Activated CD8-positive, alpha-beta memory T cell treated with anti-CD3 and anti-CD28 coated beads for 1 hour (primary cell): ENCODE measurements around the gene WDR93.

Experiments used
- DNase-seq, 2 donors: peaks; one replicate each; pipeline ENCODE4 v3.0.0-alpha.2; 2020; ENCODE audit warnings: low read depth in 1 of 2; ENCODE audit errors: extremely low read depth in 1 of 2

WDR93 gene

GRCh38 chr15:89747708-89748682, 57.4 kb downstream of the WDR93 start:
- DNase-seq: no peak

DNA sequence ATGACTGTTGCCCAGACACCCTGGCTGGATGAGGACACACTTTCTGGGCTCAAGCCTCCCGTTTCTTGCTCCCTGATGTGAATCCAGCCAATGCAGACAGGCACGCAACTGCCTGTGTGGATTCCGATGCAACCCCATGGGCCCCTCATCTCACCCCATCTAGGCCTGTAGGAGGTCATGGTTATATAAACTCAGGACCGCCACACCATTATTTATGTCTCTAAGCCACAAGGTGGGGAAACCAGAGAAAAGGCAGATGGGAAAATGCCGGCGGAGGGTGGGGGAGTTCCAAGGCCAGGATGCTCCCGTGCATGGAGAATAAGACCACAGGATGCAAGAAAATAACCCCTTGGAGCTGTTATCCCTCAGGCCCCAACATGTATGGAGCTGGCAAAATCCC, 58.4 kb downstream of the WDR93 start:
- DNase-seq: no peak

- DNase-seq: no peak
These were observed 58.9 kb downstream of the WDR93 start for GRCh38 chr15:89749526-89749925.

DNA sequence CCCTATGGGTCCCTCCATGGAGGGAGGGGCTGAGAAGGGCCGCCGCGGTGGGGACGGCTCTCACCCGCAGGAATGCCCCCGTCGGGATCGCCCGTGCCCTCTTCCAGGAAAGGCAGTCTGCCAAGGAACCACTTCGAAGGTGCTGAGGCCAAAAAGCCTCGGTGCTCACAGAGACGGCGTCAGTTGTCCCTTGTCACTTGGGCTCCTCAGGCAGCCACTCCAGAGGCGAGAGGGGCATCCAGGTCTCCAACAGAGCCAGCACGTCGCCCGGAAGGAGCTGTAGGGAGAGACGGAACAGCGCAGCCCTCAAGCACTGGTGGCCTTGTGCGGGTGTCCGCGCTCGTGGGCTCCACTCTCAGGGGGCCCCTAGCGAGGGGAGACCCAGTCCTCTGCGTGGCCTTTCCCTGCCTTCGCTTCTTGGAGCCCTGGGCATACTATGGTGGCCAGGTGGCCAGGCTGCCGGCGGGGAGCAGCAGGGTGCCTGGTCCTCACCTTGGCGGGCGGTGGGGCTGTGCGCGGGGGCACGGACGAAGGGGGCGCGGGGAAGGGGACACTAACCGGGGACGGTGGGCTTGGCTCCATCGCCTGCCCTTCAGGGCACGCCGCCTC, 59.4 kb downstream of the WDR93 start:
- DNase-seq: no peak

- peak; percentile 53 to 78 for DNase-seq
These were observed 60.2 kb downstream of the WDR93 start, which contains the start of gene MESP1 for GRCh38 chr15:89750560-89751542. Gene MESP1, minus strand, starts transcription at chr15:89751249. Its CDS starts 18 bp downstream, at chr15:89751231.

- DNase-seq: no peak
These were observed 61.1 kb downstream of the WDR93 start for GRCh38 chr15:89751748-89752147.

- DNase-seq: no peak
These were observed 63.2 kb downstream of the WDR93 start for GRCh38 chr15:89753855-89754254.

DNA sequence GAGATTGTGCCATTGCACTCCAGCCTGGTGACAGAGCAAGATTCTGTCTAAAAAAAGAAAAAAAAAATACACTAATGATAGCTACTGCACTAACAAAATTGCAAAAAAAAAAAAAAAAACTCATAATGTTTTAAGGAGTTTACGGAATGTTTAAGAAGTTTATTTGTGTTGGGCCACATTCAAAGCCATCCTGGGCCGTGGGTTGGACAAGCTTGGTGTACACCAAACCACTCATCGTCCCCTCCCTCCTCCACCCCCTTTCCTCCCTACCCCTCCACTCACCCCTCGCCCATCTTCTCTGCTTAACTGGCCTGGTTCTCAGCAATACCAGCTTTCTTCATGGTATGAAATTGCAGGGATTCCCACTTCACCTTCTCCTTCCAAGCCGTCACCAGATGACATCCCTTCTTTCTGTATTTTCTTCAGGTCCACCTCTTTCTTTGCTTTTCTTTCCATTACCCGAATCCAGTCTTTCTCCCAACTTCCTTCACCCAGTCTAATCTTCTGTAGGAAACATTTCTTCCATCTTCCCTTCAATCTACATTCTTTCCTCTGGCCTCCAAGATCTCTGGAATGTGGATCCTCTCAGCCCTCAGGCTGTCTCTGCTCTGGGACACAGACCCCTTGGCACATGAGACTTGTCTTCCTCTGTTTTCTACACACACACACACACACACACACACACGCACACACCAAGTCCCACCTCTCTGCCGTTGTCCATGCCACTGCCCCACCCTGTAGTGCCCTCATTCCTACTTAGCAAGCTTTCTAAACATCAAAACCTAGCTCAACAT, 63.9 kb downstream of the WDR93 start:
- no peak for DNase-seq

GRCh38 chr15:89755701-89756100, 65.1 kb downstream of the WDR93 start:
- DNase-seq: no peak

DNA sequence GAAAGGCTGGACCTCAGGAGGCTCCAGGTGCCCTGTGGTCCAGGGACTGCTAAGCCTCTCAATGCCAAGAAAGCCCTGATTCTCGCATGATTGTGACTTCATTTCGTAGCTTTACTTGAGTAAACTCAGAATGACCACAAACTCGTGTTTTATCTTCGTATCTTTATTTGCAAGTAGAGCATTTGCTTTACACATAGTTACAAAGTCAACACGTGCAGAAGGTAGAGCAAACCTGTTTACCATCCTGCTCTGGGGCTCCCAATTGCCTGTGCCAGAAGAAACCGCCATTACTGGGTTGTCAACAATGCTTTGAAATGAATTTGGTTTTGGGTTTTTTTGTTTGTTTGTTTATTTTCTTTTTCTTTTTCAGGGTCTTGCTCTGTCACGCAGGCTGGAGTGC, 66.3 kb downstream of the WDR93 start:
- no peak for DNase-seq

GRCh38 chr15:89758283-89758682, 67.7 kb downstream of the WDR93 start:
- DNase-seq: no peak

GRCh38 chr15:89758981-89759380, 68.4 kb downstream of the WDR93 start:
- DNase-seq: no peak

GRCh38 chr15:89759835-89760234, 69.2 kb downstream of the WDR93 start:
- DNase-seq: no peak

DNA sequence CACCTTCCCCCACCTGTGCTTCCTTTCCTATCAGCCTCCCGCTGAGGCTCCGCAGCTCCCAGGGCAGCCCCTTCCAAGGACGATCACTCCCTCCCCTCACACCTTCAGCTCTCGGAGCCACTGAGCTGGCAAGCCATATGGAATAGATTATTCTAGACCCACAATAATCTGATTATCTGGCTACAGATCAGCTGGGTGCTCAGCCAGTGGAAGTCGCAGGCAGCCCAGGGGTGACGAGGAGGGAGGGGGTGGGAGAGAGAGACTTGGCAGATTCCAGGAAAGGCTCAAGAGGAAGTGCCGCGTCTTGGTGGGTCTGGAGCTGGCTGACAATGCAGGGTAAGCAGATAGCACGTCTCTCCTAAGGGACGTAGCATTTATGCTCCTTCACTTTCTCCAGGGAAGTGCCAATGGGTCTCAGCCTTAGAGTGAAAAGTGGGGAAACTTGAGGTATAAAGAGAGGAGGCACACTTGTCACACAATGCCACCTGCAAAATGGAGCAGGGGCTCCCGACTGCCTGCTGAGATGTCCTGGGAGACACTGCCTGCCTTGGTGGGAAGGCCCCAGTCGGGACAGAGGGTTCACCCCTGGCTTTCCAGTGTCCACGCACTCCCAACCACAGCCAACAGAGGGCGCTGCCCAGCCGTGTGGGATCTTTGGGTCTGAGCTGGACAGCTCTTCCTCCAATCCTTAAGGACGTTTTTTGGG, 69.8 kb downstream of the WDR93 start:
- DNase-seq: peak in 1 of 2 donors; percentile 39

- no peak for DNase-seq
These were observed 70.6 kb downstream of the WDR93 start for GRCh38 chr15:89761009-89761831.

GRCh38 chr15:89761929-89762328, 71.3 kb downstream of the WDR93 start:
- DNase-seq: no peak

GRCh38 chr15:89765694-89766093, 75.1 kb downstream of the WDR93 start:
- no peak for DNase-seq
